HCT116 (cell line): ENCODE measurements around the gene EPHA3. TPM values are rescaled to one million over a fixed set of nuclear protein-coding genes. Genes with fewer than 3 reads are reported as not detected.

ENCODE experiments used
- ATAC-seq: fragments of 200-7000 bp; cut with Tn5 transposase; 2 replicates; pipeline ENCODE4 v1.9.1; 2020; ENCODE audit warnings: mild to moderate bottlenecking, moderate library complexity
- BruUV-seq: library from RNA; stranded (reverse); fragments of 400-500 nt; replicated peaks from 2 replicates; lab custom pipeline; 2021; lab: Mats Ljungman, UMichigan
- CTCF ChIA-PET: fragments of 300-600 bp; sonication (Branson Sonifier 250); formaldehyde crosslinking; loops from one replicate; lab custom pipeline; 2021; ENCODE audit warnings: antibody characterized with exemption; lab: Charles Lee
- POLR2A ChIA-PET: fragments of 300-600, 350-600 bp; sonication (Branson Sonifier 250); formaldehyde crosslinking; loops from one replicate; lab custom pipeline; 2021; ENCODE audit warnings: antibody characterized with exemption; lab: Charles Lee
- RAD21 ChIA-PET, 2 experiments: fragments of 300-600 bp; sonication (Branson Sonifier 250); formaldehyde crosslinking; loops; one replicate each; lab custom pipeline; 2023; ENCODE audit warnings: low total read pairs in 2 of 2; ENCODE audit not compliant: uncharacterized antibody in 2 of 2, unreplicated experiment in 2 of 2, low non-redundant PET in 1 of 2; lab: Charles Lee
- DNase-seq: peaks from one replicate; pipeline ENCODE4 v3.0.0-alpha.2; 2010; ENCODE audit warnings: low read depth, low spot score
- H2AFZ ChIP-seq: fragments of 200-600 bp; shearing (Covaris generic), sonication (generic); 2 replicates; pipeline ENCODE4 v1.6.1; 2017; ENCODE audit warnings: low read depth, mixed run types, mixed read lengths, antibody characterized with exemption, low read length; ENCODE audit not compliant: poor library complexity, severe bottlenecking
- H3K27ac ChIP-seq: 2 replicates; pipeline ENCODE4 v1.5.1; 2012; ENCODE audit warnings: low read depth, low read length
- H3K27me3 ChIP-seq: fragments of 200-600 bp; sonication (generic); 2 replicates; pipeline ENCODE4 v1.6.1; 2016; ENCODE audit warnings: mixed run types, low read length, mixed read lengths; ENCODE audit not compliant: insufficient read depth
- H3K36me3 ChIP-seq, 2 experiments: fragments of 200-500 bp in 1 of 2; fragments of 200-600 bp in 1 of 2; sonication (Bioruptor generic) in 1 of 2; sonication (generic) in 1 of 2; 2 replicates each; pipeline versions ENCODE4 v1.5.1 to v1.6.1; 2014 to 2016; ENCODE audit warnings: low read length in 2 of 2, inconsistent platforms in 1 of 2, mixed read lengths in 1 of 2, mixed run types in 1 of 2; ENCODE audit not compliant: insufficient read depth in 2 of 2, control insufficient read depth in 1 of 2
- H3K4me1 ChIP-seq, 2 experiments: fragments of 200-600 bp in 1 of 2; sonication (generic) in 1 of 2; 2 replicates each; pipeline versions ENCODE4 v1.5.1 to v1.6.1; 2012 to 2017; ENCODE audit warnings: low read length in 2 of 2, inconsistent platforms in 1 of 2, mild to moderate bottlenecking in 1 of 2, mixed read lengths in 1 of 2, mixed run types in 1 of 2, moderate library complexity in 1 of 2; ENCODE audit not compliant: insufficient read depth in 2 of 2, control insufficient read depth in 1 of 2
- H3K4me2 ChIP-seq: fragments of 200-600 bp; sonication (generic); 2 replicates; pipeline ENCODE4 v1.6.1; 2017; ENCODE audit warnings: mixed run types, low read length, mixed read lengths
- H3K4me3 ChIP-seq, 2 experiments: fragments of 200-600 bp in 1 of 2; sonication (generic) in 1 of 2; replicated peaks in 1 of 2; 2 replicates each; pipeline ENCODE4 v1.5.1; 2011 to 2016; ENCODE audit warnings: low read length in 2 of 2, control low read depth in 1 of 2, low read depth in 1 of 2, mild to moderate bottlenecking in 1 of 2, mixed read lengths in 1 of 2, mixed run types in 1 of 2
- H3K79me2 ChIP-seq: fragments of 200-600 bp; sonication (generic); 2 replicates; pipeline ENCODE4 v1.6.1; 2017; ENCODE audit warnings: mild to moderate bottlenecking, mixed run types, low read length, moderate library complexity, mixed read lengths; ENCODE audit not compliant: insufficient read depth
- H3K9ac ChIP-seq: fragments of 200-600 bp; sonication (generic); 2 replicates; pipeline ENCODE4 v1.6.1; 2016; ENCODE audit warnings: low read length, mixed read lengths
- H3K9me2 ChIP-seq: fragments of 200-600 bp; sonication (generic), shearing (Covaris generic); 2 replicates; pipeline ENCODE4 v1.6.1; 2017; ENCODE audit warnings: mixed run types, mild to moderate bottlenecking, moderate library complexity; ENCODE audit not compliant: insufficient read depth
- H3K9me3 ChIP-seq, 2 experiments: fragments of 200-500 bp in 1 of 2; fragments of 200-600 bp in 1 of 2; sonication (Bioruptor generic) in 1 of 2; sonication (generic) in 1 of 2; 2 replicates each; pipeline ENCODE4 v1.6.1; 2014 to 2017; ENCODE audit warnings: low read length in 2 of 2, mixed read lengths in 2 of 2, inconsistent platforms in 1 of 2, low read depth in 1 of 2, mild to moderate bottlenecking in 1 of 2, mixed run types in 1 of 2, moderate library complexity in 1 of 2; ENCODE audit not compliant: control insufficient read depth in 1 of 2, insufficient read depth in 1 of 2
- H4K20me1 ChIP-seq: fragments of 200-600 bp; sonication (generic), shearing (Covaris generic); 2 replicates; pipeline ENCODE4 v1.6.1; 2017; ENCODE audit warnings: mixed run types, mild to moderate bottlenecking, moderate library complexity; ENCODE audit not compliant: insufficient read depth
- CBX3 ChIP-seq: IDR thresholded peaks from 2 replicates; pipeline ENCODE4 v1.6.1; 2012; ENCODE audit warnings: low read depth
- CEBPB ChIP-seq: IDR thresholded peaks from 2 replicates; pipeline ENCODE4 v1.6.1; 2012; ENCODE audit warnings: low read depth
- EZH2 ChIP-seq: fragments of 200-600 bp; sonication (generic); IDR thresholded peaks from 2 replicates; pipeline ENCODE4 v1.6.1; 2017; ENCODE audit warnings: antibody characterized with exemption, mixed run types
- EZH2phosphoT487 ChIP-seq: fragments of 200-600 bp; IDR thresholded peaks from 2 replicates; pipeline ENCODE4 v1.6.1; 2018; ENCODE audit warnings: antibody characterized with exemption, borderline replicate concordance
- FOSL1 ChIP-seq: IDR thresholded peaks from 2 replicates; pipeline ENCODE4 v1.6.1; 2012; ENCODE audit warnings: low read depth
- MAX ChIP-seq: IDR thresholded peaks from 2 replicates; pipeline ENCODE4 v1.6.1; 2012
- REST ChIP-seq: IDR thresholded peaks from 2 replicates; pipeline ENCODE4 v1.6.1; 2012; ENCODE audit warnings: low read depth
- SP1 ChIP-seq: IDR thresholded peaks from 2 replicates; pipeline ENCODE4 v1.6.1; 2012; ENCODE audit warnings: low read depth
- YY1 ChIP-seq: IDR thresholded peaks from 2 replicates; pipeline ENCODE4 v1.6.1; 2011; ENCODE audit warnings: low read length, low read depth, moderate library complexity, mild to moderate bottlenecking; ENCODE audit not compliant: insufficient replicate concordance; ENCODE audit errors: extremely low read depth
- intact Hi-C: fragments of 100-400 bp; cut with micrococcal nuclease; formaldehyde crosslinking; loops from 2 replicates; pipeline ENCODE4 v1.10.0; 2022
- total RNA-seq: library from RNA; stranded (reverse); gene quantifications from one replicate; pipeline ENCODE4 v1.2.1, GENCODE V29; 2021; ENCODE audit not compliant: unreplicated experiment
- TF ChIP-seq, protein P1 (sequence below): IDR thresholded peaks from 2 replicates; pipeline ENCODE4 v1.6.1; 2012
- TF ChIP-seq, protein P2 (sequence below), 3 experiments: fragments of 200-600 bp in 1 of 3; sonication (generic) in 1 of 3; IDR thresholded peaks in 2 of 3; conservative IDR thresholded peaks in 1 of 3; 2 replicates each; pipeline ENCODE4 v1.5.1; 2012 to 2017; ENCODE audit warnings: low read depth in 2 of 3, low read length in 2 of 3, antibody characterized with exemption in 1 of 3, borderline replicate concordance in 1 of 3, control low read depth in 1 of 3, mild to moderate bottlenecking in 1 of 3, mixed read lengths in 1 of 3, mixed run types in 1 of 3, moderate library complexity in 1 of 3; ENCODE audit not compliant: insufficient read depth in 1 of 3

EPHA3 gene
- total RNA-seq, 1 experiment from 2014 or later: not detected

- Histone ChIP-seq H3K4me1 (no peaks in the 10 kb centered on the region), H3K4me3 (no peak overlapping the region), H3K27ac (no peak overlapping the region), H2AFZ (no peak overlapping the region), H3K9me2 (no peaks in the 10 kb centered on the region), H4K20me1 (no peaks in the 10 kb centered on the region), H3K9me3 (peaks cover 7 to 21% of the 10 kb centered on the region in 2 experiments; a peak in 3 of 4 replicates), H3K9ac (no peak overlapping the region), H3K79me2 (no peaks in the 10 kb centered on the region), H3K36me3 (no peaks in the 10 kb centered on the region), H3K4me2 (no peak overlapping the region), H3K27me3 (no peaks in the 10 kb centered on the region)
- TF ChIP-seq YY1 (no peak), MAX (no peak), EZH2 (no peak), REST (no peak), CBX3 (no peak), FOSL1 (no peak), EZH2phosphoT487 (no peak), CEBPB (no peak), SP1 (no peak)
- TF ChIP-seq, protein P1, sequence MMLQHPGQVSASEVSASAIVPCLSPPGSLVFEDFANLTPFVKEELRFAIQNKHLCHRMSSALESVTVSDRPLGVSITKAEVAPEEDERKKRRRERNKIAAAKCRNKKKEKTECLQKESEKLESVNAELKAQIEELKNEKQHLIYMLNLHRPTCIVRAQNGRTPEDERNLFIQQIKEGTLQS: no peak
- TF ChIP-seq, protein P2, sequence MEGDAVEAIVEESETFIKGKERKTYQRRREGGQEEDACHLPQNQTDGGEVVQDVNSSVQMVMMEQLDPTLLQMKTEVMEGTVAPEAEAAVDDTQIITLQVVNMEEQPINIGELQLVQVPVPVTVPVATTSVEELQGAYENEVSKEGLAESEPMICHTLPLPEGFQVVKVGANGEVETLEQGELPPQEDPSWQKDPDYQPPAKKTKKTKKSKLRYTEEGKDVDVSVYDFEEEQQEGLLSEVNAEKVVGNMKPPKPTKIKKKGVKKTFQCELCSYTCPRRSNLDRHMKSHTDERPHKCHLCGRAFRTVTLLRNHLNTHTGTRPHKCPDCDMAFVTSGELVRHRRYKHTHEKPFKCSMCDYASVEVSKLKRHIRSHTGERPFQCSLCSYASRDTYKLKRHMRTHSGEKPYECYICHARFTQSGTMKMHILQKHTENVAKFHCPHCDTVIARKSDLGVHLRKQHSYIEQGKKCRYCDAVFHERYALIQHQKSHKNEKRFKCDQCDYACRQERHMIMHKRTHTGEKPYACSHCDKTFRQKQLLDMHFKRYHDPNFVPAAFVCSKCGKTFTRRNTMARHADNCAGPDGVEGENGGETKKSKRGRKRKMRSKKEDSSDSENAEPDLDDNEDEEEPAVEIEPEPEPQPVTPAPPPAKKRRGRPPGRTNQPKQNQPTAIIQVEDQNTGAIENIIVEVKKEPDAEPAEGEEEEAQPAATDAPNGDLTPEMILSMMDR (IDR thresholded peaks at IDR 0.05 in 2 of 3, conservative IDR thresholded peaks at IDR 0.05 in 1 of 3; ENCODE audit: borderline replicate concordance in 1 of 3, insufficient read depth in 1 of 3, low read depth in 2 of 3, low read length in 2 of 3): no peak
- no peak for DNase-seq
- intact Hi-C loops: no loop called here
- BruUV-seq: no TSS peak
- POLR2A ChIA-PET: no interaction called here
- CTCF ChIA-PET: no interaction called here
- ATAC-seq: no peak
- RAD21 ChIA-PET: no interaction called here
Measured at GRCh38 chr3:89312141-89312540, 204.7 kb downstream of the EPHA3 start.
